A549 (cell line): ENCODE results near the gene CCDC33.

ENCODE experiments used
- BCL3 ChIP-seq: fragments of >200 bp; sonication (Bioruptor Twin); formaldehyde crosslinking; IDR thresholded peaks from 3 replicates; pipeline ENCODE4 v1.6.1; 2016
- CHD2 ChIP-seq: fragments of 150-350 bp; IDR thresholded peaks from 2 replicates; pipeline ENCODE4 v1.6.1; 2014; ENCODE audit warnings: low read length; ENCODE audit not compliant: partially characterized antibody
- CTCF ChIP-seq: fragments of >200 bp; sonication (Bioruptor Twin); formaldehyde crosslinking; IDR thresholded peaks from 3 replicates; pipeline ENCODE4 v1.5.1; 2016
- ESRRA ChIP-seq: fragments of 150-350 bp; IDR thresholded peaks from 2 replicates; pipeline ENCODE4 v1.6.1; 2014; ENCODE audit warnings: mild to moderate bottlenecking, low read length, borderline replicate concordance
- MYC ChIP-seq: IDR thresholded peaks from 2 replicates; pipeline ENCODE4 v1.6.1; 2012; ENCODE audit warnings: mild to moderate bottlenecking, inconsistent platforms, low read length, improper control_type of control experiment, borderline replicate concordance
- NFE2L2 ChIP-seq: fragments of 150-350 bp; conservative IDR thresholded peaks from 2 replicates; pipeline ENCODE4 v1.6.1; 2014; ENCODE audit warnings: low read length
- PHF8 ChIP-seq: fragments of 200-600 bp; sonication (generic); IDR thresholded peaks from 2 replicates; pipeline ENCODE4 v1.6.1; 2016; ENCODE audit warnings: low read depth, mild to moderate bottlenecking, antibody characterized with exemption, moderate library complexity, borderline replicate concordance
- POLR2A ChIP-seq: IDR thresholded peaks from 2 replicates; pipeline ENCODE4 v1.6.1; 2012; ENCODE audit warnings: mild to moderate bottlenecking, low read length
- RCOR1 ChIP-seq: fragments of 150-350 bp; IDR thresholded peaks from 2 replicates; pipeline ENCODE4 v1.6.1; 2014; ENCODE audit warnings: antibody characterized with exemption, low read length, low read depth
- SREBF2 ChIP-seq: fragments of 450-650 bp; IDR thresholded peaks from 2 replicates; pipeline ENCODE4 v1.6.1; 2014; ENCODE audit warnings: mild to moderate bottlenecking, moderate library complexity
- TP53 ChIP-seq: fragments of 250-450 bp; sonication (Bioruptor Pico); IDR thresholded peaks from 2 replicates; pipeline ENCODE4 v1.5.0; 2021; ENCODE audit warnings: mild to moderate bottlenecking, moderate library complexity

DNA sequence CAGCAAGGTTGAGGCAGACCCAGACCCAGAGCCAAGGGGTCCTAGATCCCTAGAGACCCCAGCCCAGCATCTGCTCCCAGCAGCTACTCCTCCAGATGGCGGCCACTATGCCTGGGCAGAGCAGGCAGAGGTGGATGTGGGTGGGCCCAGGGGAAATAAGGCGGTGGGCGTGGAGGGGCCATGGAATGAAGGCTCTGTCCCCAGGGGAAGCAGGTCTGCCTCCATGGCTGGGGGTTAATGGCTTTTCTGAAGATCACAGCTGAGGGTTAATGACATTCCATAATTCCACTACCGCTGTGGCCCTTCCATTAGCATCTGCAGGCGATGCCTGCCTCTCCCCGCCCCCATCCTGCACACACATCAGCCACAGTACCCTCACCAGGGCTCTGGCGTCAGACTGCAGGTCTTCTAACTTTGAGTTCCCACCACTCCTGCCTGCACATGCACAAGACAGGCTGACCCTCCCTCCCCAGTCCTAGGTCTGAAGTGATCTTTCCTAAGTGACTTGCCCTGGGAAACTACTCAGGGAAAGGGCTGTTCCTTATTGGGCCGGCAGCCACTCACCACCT, 41.2 kb downstream of the CCDC33 start:
- TF ChIP-seq CHD2 (no peak), PHF8 (no peak), SREBF2 (no peak), RCOR1 (no peak), POLR2A (no peak), TP53 (CRISPR knock-in tag) (no peak), BCL3 (no peak), CTCF (no peak), ESRRA (no peak), NFE2L2 (no peak), MYC (no peak)
